ENCODE data around the gene PDE3A.

DNA sequence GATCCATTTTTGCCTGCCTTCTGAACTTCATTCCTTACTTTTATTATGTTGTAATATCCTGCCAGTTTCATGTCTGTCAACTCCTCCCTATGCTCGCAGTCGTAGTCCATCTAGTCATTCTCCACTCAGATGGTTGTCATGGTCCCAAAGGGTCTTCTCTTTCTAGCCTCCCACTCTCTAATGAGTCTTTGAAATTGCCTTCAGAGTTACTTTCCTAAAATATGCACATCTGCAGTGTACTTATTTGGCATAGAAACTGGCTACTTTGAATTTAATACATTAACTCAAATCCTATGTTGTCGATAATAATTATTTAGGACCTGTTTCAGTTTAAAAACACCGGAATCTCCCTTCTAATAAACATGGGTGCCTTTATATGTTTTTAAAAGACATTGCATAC is 101.0 kb downstream of the PDE3A start:
- TF ChIP-seq, protein P1, sequence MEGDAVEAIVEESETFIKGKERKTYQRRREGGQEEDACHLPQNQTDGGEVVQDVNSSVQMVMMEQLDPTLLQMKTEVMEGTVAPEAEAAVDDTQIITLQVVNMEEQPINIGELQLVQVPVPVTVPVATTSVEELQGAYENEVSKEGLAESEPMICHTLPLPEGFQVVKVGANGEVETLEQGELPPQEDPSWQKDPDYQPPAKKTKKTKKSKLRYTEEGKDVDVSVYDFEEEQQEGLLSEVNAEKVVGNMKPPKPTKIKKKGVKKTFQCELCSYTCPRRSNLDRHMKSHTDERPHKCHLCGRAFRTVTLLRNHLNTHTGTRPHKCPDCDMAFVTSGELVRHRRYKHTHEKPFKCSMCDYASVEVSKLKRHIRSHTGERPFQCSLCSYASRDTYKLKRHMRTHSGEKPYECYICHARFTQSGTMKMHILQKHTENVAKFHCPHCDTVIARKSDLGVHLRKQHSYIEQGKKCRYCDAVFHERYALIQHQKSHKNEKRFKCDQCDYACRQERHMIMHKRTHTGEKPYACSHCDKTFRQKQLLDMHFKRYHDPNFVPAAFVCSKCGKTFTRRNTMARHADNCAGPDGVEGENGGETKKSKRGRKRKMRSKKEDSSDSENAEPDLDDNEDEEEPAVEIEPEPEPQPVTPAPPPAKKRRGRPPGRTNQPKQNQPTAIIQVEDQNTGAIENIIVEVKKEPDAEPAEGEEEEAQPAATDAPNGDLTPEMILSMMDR (conservative IDR thresholded peaks at IDR 0.05; ENCODE audit: low read length) = no peak
- no peak for TF ChIP-seq EZH2phosphoT487 (IDR thresholded peaks at IDR 0.05; ENCODE audit: borderline replicate concordance)

Data from Loucy (cell line).